HepG2 (cell line): ENCODE results near the gene CYP4F12. TPM values are rescaled to one million over a fixed set of nuclear protein-coding genes. Genes with fewer than 3 reads are reported as not detected.

Experiments used
- ADNP ChIP-seq: sonication (generic); formaldehyde crosslinking; IDR thresholded peaks from 2 replicates; pipeline ENCODE4 v1.4.0; 2020; ENCODE audit warnings: missing genetic modification reagents
- AGO1 ChIP-seq: fragments of 200-400 bp; formaldehyde crosslinking; IDR thresholded peaks from 2 replicates; pipeline ENCODE4 v1.6.1; 2017; ENCODE audit warnings: mild to moderate bottlenecking, low read depth, low read length, moderate library complexity; ENCODE audit not compliant: poor library complexity, severe bottlenecking
- ATRX ChIP-seq: sonication (generic); formaldehyde crosslinking; IDR thresholded peaks from 2 replicates; pipeline ENCODE4 v1.4.0; 2020; ENCODE audit warnings: missing genetic modification reagents, borderline replicate concordance
- DDIT3 ChIP-seq: sonication (generic); formaldehyde crosslinking; IDR thresholded peaks from 2 replicates; pipeline ENCODE4 v1.4.0; 2020; ENCODE audit warnings: mild to moderate bottlenecking, missing genetic modification reagents
- IKZF4 ChIP-seq: sonication (generic); formaldehyde crosslinking; IDR thresholded peaks from 2 replicates; pipeline ENCODE4 v1.5.1; 2020; ENCODE audit warnings: borderline replicate concordance, mild to moderate bottlenecking, low read depth, missing genetic modification reagents; ENCODE audit errors: not compliant biosample characterization
- JARID2 ChIP-seq: sonication (generic); formaldehyde crosslinking; IDR thresholded peaks from 2 replicates; pipeline ENCODE4 v1.8.1; 2023; ENCODE audit warnings: missing genetic modification reagents, inconsistent platforms; ENCODE audit not compliant: insufficient replicate concordance
- KDM2A ChIP-seq: sonication (generic); formaldehyde crosslinking; IDR thresholded peaks from 2 replicates; pipeline ENCODE4 v1.4.0; 2020; ENCODE audit warnings: low read depth, missing genetic modification reagents, borderline replicate concordance
- MBD4 ChIP-seq: IDR thresholded peaks from 2 replicates; pipeline ENCODE4 v1.6.1; 2012; ENCODE audit warnings: low read length, inconsistent platforms, borderline replicate concordance
- NFIB ChIP-seq: sonication (generic); formaldehyde crosslinking; IDR thresholded peaks from 2 replicates; pipeline ENCODE4 v1.9.0; 2021; ENCODE audit warnings: missing genetic modification reagents, mild to moderate bottlenecking, borderline replicate concordance
- PTBP1 ChIP-seq: fragments of 200-400 bp; formaldehyde crosslinking; IDR thresholded peaks from 2 replicates; pipeline ENCODE4 v1.6.1; 2018; ENCODE audit warnings: low read length, low read depth; ENCODE audit not compliant: poor library complexity, severe bottlenecking
- RFX5 ChIP-seq: IDR thresholded peaks from 2 replicates; pipeline ENCODE4 v1.6.1; 2011; ENCODE audit warnings: low read depth, low read length, improper control_type of control experiment
- SNRNP70 ChIP-seq: fragments of 200-400 bp; formaldehyde crosslinking; IDR thresholded peaks from 2 replicates; pipeline ENCODE4 v1.6.1; 2017; ENCODE audit warnings: mild to moderate bottlenecking, low read depth, low read length, moderate library complexity
- ZBTB42 ChIP-seq: sonication (generic); formaldehyde crosslinking; IDR thresholded peaks from 2 replicates; pipeline ENCODE4 v1.5.0; 2020; ENCODE audit warnings: mild to moderate bottlenecking, missing genetic modification reagents
- ZNF121 ChIP-seq: sonication (generic); formaldehyde crosslinking; IDR thresholded peaks from 2 replicates; pipeline ENCODE4 v1.5.0; 2020; ENCODE audit warnings: mild to moderate bottlenecking, missing genetic modification reagents
- ZNF367 ChIP-seq: sonication (generic); formaldehyde crosslinking; IDR thresholded peaks from 2 replicates; pipeline ENCODE4 v1.4.0; 2020; ENCODE audit warnings: missing genetic modification reagents, borderline replicate concordance
- ZNF530 ChIP-seq: sonication (generic); formaldehyde crosslinking; IDR thresholded peaks from 2 replicates; pipeline ENCODE4 v1.5.0; 2020; ENCODE audit warnings: low read depth, mild to moderate bottlenecking, missing genetic modification reagents
- ZNF703 ChIP-seq: sonication (generic); formaldehyde crosslinking; IDR thresholded peaks from 2 replicates; pipeline ENCODE4 v1.5.1; 2020; ENCODE audit warnings: missing genetic modification reagents, mild to moderate bottlenecking, moderate library complexity, borderline replicate concordance
- ZNF782 ChIP-seq: sonication (generic); formaldehyde crosslinking; IDR thresholded peaks from 2 replicates; pipeline ENCODE4 v1.4.0; 2020; ENCODE audit warnings: missing genetic modification reagents, mild to moderate bottlenecking, borderline replicate concordance
- polyA plus RNA-seq, 8 experiments: library from polyadenylated mRNA; depleted of rRNA in 3 of 8; stranded (reverse) in 7 of 8; unstranded in 1 of 8; fragments of >200 nt; fragmentation: Illumina TruSeq in 4 of 8; extraction: Trizol in 4 of 8; gene quantifications; 2 replicates each; pipeline versions ENCODE4 v1.2.1 to v1.2.3, GENCODE V29; 2011 to 2016; ENCODE audit warnings: low read depth in 4 of 8, missing spikeins in 1 of 8, mixed read lengths in 1 of 8; ENCODE audit not compliant: insufficient read depth in 1 of 8
- total RNA-seq, 5 experiments: library from RNA; depleted of rRNA; stranded (reverse); fragments of >200 nt; fragmentation: Illumina TruSeq; extraction: Trizol; gene quantifications; 2 replicates each; pipeline ENCODE4 v1.2.3, GENCODE V29; 2016; ENCODE audit warnings: low read depth in 1 of 5
- TF ChIP-seq, protein P1 (sequence below): sonication (generic); formaldehyde crosslinking; IDR thresholded peaks from 2 replicates; pipeline ENCODE4 v1.5.0; 2020; ENCODE audit warnings: missing genetic modification reagents
- TF ChIP-seq, protein P2 (sequence below): fragments of 450-650 bp; IDR thresholded peaks from 2 replicates; pipeline ENCODE4 v1.6.1; 2017
- TF ChIP-seq, protein P3 (sequence below), 2 experiments: sonication (generic) in 1 of 2; formaldehyde crosslinking in 1 of 2; IDR thresholded peaks; 2 replicates each; pipeline versions ENCODE4 v1.4.0 to v1.6.1; 2018 to 2020; ENCODE audit warnings: missing genetic modification reagents in 2 of 2, borderline replicate concordance in 1 of 2, low read depth in 1 of 2, mild to moderate bottlenecking in 1 of 2, missing biosample characterization in 1 of 2

CYP4F12 gene
- total and polyA plus RNA-seq, 2 of the 13 experiments (the other 11 are each of a cell fraction or from before 2014, with no cell fraction given), result 29.9 to 30.8 TPM

GRCh38 chr19:15672580-15673175, at the start of gene CYP4F12 (continued):
- TF ChIP-seq, protein P1, sequence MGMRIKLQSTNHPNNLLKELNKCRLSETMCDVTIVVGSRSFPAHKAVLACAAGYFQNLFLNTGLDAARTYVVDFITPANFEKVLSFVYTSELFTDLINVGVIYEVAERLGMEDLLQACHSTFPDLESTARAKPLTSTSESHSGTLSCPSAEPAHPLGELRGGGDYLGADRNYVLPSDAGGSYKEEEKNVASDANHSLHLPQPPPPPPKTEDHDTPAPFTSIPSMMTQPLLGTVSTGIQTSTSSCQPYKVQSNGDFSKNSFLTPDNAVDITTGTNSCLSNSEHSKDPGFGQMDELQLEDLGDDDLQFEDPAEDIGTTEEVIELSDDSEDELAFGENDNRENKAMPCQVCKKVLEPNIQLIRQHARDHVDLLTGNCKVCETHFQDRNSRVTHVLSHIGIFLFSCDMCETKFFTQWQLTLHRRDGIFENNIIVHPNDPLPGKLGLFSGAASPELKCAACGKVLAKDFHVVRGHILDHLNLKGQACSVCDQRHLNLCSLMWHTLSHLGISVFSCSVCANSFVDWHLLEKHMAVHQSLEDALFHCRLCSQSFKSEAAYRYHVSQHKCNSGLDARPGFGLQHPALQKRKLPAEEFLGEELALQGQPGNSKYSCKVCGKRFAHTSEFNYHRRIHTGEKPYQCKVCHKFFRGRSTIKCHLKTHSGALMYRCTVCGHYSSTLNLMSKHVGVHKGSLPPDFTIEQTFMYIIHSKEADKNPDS, result no peak
- no peak for TF ChIP-seq ZBTB42 (CRISPR knock-in tag)
- peak; percentile 60 for TF ChIP-seq AGO1
- no peak for TF ChIP-seq DDIT3 (CRISPR knock-in tag)
- no peak for TF ChIP-seq ZNF703 (CRISPR knock-in tag)
- TF ChIP-seq ZNF121, result no peak
- no peak for TF ChIP-seq IKZF4 (CRISPR knock-in tag)
- no peak for TF ChIP-seq ZNF782 (CRISPR knock-in tag)
- no peak for TF ChIP-seq JARID2 (CRISPR knock-in tag)
- no peak for TF ChIP-seq ZNF367 (CRISPR knock-in tag)
- TF ChIP-seq SNRNP70, result no peak
- no peak for TF ChIP-seq PTBP1
- no peak for TF ChIP-seq ZNF530 (CRISPR knock-in tag)
- TF ChIP-seq, protein P2, sequence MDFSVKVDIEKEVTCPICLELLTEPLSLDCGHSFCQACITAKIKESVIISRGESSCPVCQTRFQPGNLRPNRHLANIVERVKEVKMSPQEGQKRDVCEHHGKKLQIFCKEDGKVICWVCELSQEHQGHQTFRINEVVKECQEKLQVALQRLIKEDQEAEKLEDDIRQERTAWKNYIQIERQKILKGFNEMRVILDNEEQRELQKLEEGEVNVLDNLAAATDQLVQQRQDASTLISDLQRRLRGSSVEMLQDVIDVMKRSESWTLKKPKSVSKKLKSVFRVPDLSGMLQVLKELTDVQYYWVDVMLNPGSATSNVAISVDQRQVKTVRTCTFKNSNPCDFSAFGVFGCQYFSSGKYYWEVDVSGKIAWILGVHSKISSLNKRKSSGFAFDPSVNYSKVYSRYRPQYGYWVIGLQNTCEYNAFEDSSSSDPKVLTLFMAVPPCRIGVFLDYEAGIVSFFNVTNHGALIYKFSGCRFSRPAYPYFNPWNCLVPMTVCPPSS, result no peak
- TF ChIP-seq KDM2A (CRISPR knock-in tag), result no peak
- TF ChIP-seq, protein P3, sequence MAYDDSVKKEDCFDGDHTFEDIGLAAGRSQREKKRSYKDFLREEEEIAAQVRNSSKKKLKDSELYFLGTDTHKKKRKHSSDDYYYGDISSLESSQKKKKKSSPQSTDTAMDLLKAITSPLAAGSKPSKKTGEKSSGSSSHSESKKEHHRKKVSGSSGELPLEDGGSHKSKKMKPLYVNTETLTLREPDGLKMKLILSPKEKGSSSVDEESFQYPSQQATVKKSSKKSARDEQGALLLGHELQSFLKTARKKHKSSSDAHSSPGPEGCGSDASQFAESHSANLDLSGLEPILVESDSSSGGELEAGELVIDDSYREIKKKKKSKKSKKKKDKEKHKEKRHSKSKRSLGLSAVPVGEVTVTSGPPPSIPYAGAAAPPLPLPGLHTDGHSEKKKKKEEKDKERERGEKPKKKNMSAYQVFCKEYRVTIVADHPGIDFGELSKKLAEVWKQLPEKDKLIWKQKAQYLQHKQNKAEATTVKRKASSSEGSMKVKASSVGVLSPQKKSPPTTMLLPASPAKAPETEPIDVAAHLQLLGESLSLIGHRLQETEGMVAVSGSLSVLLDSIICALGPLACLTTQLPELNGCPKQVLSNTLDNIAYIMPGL (CRISPR knock-in tag; IDR thresholded peaks at IDR 0.05; ENCODE audit: borderline replicate concordance in 1 of 2, low read depth in 1 of 2), result peak in 1 of 2 experiments; percentile 27; a peak in 2 of 4 replicates
- no peak for TF ChIP-seq MBD4
- TF ChIP-seq ADNP (CRISPR knock-in tag), result no peak
- TF ChIP-seq RFX5, result no peak
- 0 out of 2 replicates have a peak, but pooled peaks have one; percentile 53 for TF ChIP-seq NFIB
- no peak for TF ChIP-seq ATRX (CRISPR knock-in tag)
